Spleen (tissue), 11 donors: ENCODE measurements around the gene BTN2A1. TPM values are rescaled to one million over a fixed set of nuclear protein-coding genes. Genes with fewer than 3 reads are reported as not detected.
"Not testable (repeated sequence)": the region's sequence is repeated elsewhere in the genome, so short reads cannot be mapped to it uniquely, and the experiment has no call there.

ENCODE experiments used
- DNase-seq: peaks from one replicate; pipeline ENCODE4 v3.0.0-alpha.2; 2020
- H3K27ac ChIP-seq, 8 donors: fragments of 200-600 bp; sonication (generic) in 7 of 8; 1 replicate in 4 of 8; 2 replicates in 4 of 8; pipeline versions ENCODE4 v1.5.0 to v1.8.0; 2016 to 2021; ENCODE audit warnings: inconsistent platforms in 4 of 8, mild to moderate bottlenecking in 4 of 8, moderate library complexity in 1 of 8
- H3K27me3 ChIP-seq, 7 donors: fragments of 200-600 bp; sonication (generic) in 6 of 7; replicated peaks in 1 of 7; 1 replicate in 4 of 7; 2 replicates in 3 of 7; pipeline versions ENCODE4 v1.5.0 to v1.8.0; 2016 to 2021; ENCODE audit warnings: inconsistent platforms in 3 of 7, mild to moderate bottlenecking in 1 of 7
- H3K36me3 ChIP-seq, 6 donors: fragments of 200-600 bp; sonication (generic) in 5 of 6; 1 replicate in 4 of 6; 2 replicates in 2 of 6; pipeline versions ENCODE4 v1.5.0 to v1.8.0; 2016 to 2021; ENCODE audit warnings: inconsistent platforms in 2 of 6
- H3K4me1 ChIP-seq, 6 donors: fragments of 200-600 bp; sonication (generic) in 5 of 6; 1 replicate in 3 of 6; 2 replicates in 3 of 6; pipeline versions ENCODE4 v1.5.0 to v1.8.0; 2016 to 2021; ENCODE audit warnings: inconsistent platforms in 3 of 6
- H3K4me3 ChIP-seq, 8 donors: fragments of 200-600 bp; sonication (generic) in 7 of 8; 1 replicate in 4 of 8; 2 replicates in 4 of 8; pipeline versions ENCODE4 v1.5.0 to v1.8.0; 2016 to 2021; ENCODE audit warnings: inconsistent platforms in 4 of 8, mild to moderate bottlenecking in 4 of 8, moderate library complexity in 2 of 8
- H3K9me3 ChIP-seq, 8 donors: fragments of 200-600 bp; sonication (generic) in 7 of 8; 1 replicate in 4 of 8; 2 replicates in 4 of 8; pipeline versions ENCODE4 v1.5.0 to v1.8.0; 2016 to 2021; ENCODE audit warnings: inconsistent platforms in 4 of 8
- CTCF ChIP-seq, 11 experiments: fragments of 200-600 bp in 7 of 11; fragments of 450-650 bp in 4 of 11; sonication (generic) in 4 of 11; IDR thresholded peaks in 8 of 11; conservative IDR thresholded peaks in 3 of 11; 1 replicate in 7 of 11; 2 replicates in 4 of 11; pipeline versions ENCODE4 v1.4.0 to v1.8.0; 2016 to 2021; ENCODE audit warnings: antibody characterized with exemption in 11 of 11, inconsistent platforms in 4 of 11, mild to moderate bottlenecking in 1 of 11
- POLR2A ChIP-seq, 3 donors: fragments of 450-650 bp; IDR thresholded peaks; one replicate each; pipeline ENCODE4 v1.5.1; 2017; ENCODE audit warnings: antibody characterized with exemption in 3 of 3, mild to moderate bottlenecking in 1 of 3
- POLR2AphosphoS5 ChIP-seq, 3 donors: sonication (generic); formaldehyde crosslinking; IDR thresholded peaks; one replicate each; pipeline ENCODE4 v1.5.1; 2017; ENCODE audit warnings: antibody characterized with exemption in 3 of 3
- WGBS, 5 donors: extraction: QIAGEN DNeasy Blood & Tissue Kit in 3 of 5; methylation state at CpG; one replicate each; pipeline versions ENCODE4 v1.1.5 to v1.1.7; 2013 to 2018; 5-methylcytosine and 5-hydroxymethylcytosine counted together
- intact Hi-C: fragments of 100-400 bp; cut with DNase I; formaldehyde crosslinking; loops from one replicate; pipeline ENCODE4 v1.15.0; 2023; ENCODE audit warnings: low total_unique reads
- polyA plus RNA-seq, 3 donors: library from polyadenylated mRNA; stranded (reverse); fragments of 200-250 nt; gene quantifications; one replicate each; pipeline ENCODE4 v1.2.1, GENCODE V29; 2013
- total RNA-seq, 7 donors: library from RNA; depleted of rRNA in 3 of 7; stranded (reverse); fragments of >200 nt in 3 of 7; fragmentation: NEBNext Ultra II Directional in 4 of 7; extraction: Animal tissue kit (Norgen Biotek cat#: 25700) in 4 of 7; gene quantifications; one replicate each; pipeline versions ENCODE4 v1.1.0 to v1.2.1, GENCODE V29; 2016 to 2021
- donor health status: healthy with polysubstance abuse.
- donor health status: DM: no; HTN: no; CAD: no; lungs with moderate emphysema.
- donor health status: DM: no; HTN: no; CAD: no.
- donor health status: Bipolar disorder and iron deficiency.
- donor health status: healthy.
- donor health status: DM: no; HTN: no; CAD: no.
- donor health status: DM: yes; HTN: yes; CAD: no.

BTN2A1 gene
- total and polyA plus RNA-seq, 10 donors: 17.0 to 50.8 (median 34.9) TPM

DNA sequence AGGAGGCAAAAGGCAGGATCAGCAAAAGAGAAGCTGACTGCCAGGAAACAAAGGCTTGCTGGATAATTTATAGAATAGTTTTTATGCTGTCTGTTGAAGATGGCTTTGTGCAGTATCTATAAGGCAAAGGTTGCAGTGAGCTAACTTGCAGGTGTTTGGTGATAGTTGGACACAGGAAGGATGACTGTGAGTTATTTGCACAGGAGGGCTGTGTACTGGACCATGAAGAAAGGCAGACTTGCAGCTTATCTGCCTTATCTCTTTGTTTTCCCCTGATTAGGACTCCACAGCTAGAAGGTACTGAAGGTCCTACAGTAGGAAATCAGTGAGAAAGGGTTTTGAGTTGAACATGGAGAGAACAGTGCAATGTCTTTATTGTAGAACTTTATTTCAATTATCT lies 44.4 kb downstream of the BTN2A1 start:
- TF ChIP-seq POLR2A (IDR thresholded peaks at IDR 0.05) (no peak), CTCF (IDR thresholded peaks at IDR 0.05 in 8 of 11, conservative IDR thresholded peaks at IDR 0.05 in 3 of 11) (no peak), POLR2AphosphoS5 (IDR thresholded peaks at IDR 0.05) (no peak)
- DNase-seq: no peak
- Histone ChIP-seq H3K4me1 (peaks cover 8 to 19% (median 12%) of the 10 kb centered on the region in 6 donors), H3K36me3 (no peaks in the 10 kb centered on the region), H3K27ac (no peak overlapping the region), H3K27me3 (peaks cover 0 to 35% (median 11%) of the 10 kb centered on the region in 7 donors), H3K9me3 (no peaks in the 10 kb centered on the region), H3K4me3 (peak overlapping the region in 6 of 8 donors; percentile 26 to 65 (median 35))
- intact Hi-C loops: no loop called here

DNA sequence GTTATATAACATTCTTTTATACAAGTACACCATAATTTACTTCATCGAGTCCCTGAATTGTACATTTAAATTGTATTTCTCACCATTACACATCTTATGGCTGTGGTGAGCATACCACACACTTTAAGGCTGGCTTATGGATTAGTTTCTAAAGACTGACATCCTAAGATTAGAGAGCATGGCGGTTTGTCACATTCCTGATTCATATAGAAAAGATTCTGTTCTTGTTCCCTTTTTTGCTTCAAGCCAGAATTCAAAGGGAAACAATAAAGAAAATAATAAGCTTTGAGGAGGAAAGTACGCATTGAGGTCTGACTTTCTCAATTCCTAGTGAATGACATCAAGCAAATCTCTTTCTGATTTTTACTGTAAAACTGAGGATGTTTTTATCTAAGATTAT lies 44.9 kb downstream of the BTN2A1 start:
- TF ChIP-seq CTCF (IDR thresholded peaks at IDR 0.05 in 8 of 11, conservative IDR thresholded peaks at IDR 0.05 in 3 of 11): no peak
- TF ChIP-seq POLR2AphosphoS5 (IDR thresholded peaks at IDR 0.05): no peak
- TF ChIP-seq POLR2A (IDR thresholded peaks at IDR 0.05): no peak
- peaks cover 0 to 35% (median 11%) of the 10 kb centered on the region in 7 donors for H3K27me3 ChIP-seq
- intact Hi-C loops: no loop called here
- no peaks in the 10 kb centered on the region for H3K36me3 ChIP-seq
- H3K4me1 ChIP-seq: peaks cover 8 to 19% (median 12%) of the 10 kb centered on the region in 6 donors
- H3K9me3 ChIP-seq: no peaks in the 10 kb centered on the region
- no peak overlapping the region for H3K4me3 ChIP-seq
- H3K27ac ChIP-seq: no peak overlapping the region
- DNase-seq: no peak
- WGBS, 5 donors: 78 to 84% (median 81%) methylated on average over 3 of the region's 3 CpGs

GRCh38 chr6:26507658-26508057 lies 49.9 kb downstream of the BTN2A1 start:
- Histone ChIP-seq H3K27ac (no peak overlapping the region), H3K9me3 (no peaks in the 10 kb centered on the region), H3K4me3 (no peak overlapping the region), H3K27me3 (peaks cover 0 to 12% (median 3%) of the 10 kb centered on the region in 7 donors), H3K4me1 (peaks cover 0 to 2% (median 0%) of the 10 kb centered on the region in 6 donors), H3K36me3 (no peaks in the 10 kb centered on the region)
- WGBS, 5 donors: 58 to 76% (median 60%) methylated on average over 3 of the region's 3 CpGs
- intact Hi-C loops: no loop called here
- TF ChIP-seq POLR2AphosphoS5 (IDR thresholded peaks at IDR 0.05): no peak
- no peak for TF ChIP-seq CTCF (IDR thresholded peaks at IDR 0.05 in 8 of 11, conservative IDR thresholded peaks at IDR 0.05 in 3 of 11)
- no peak for TF ChIP-seq POLR2A (IDR thresholded peaks at IDR 0.05)
- DNase-seq: no peak

- intact Hi-C loops, H3K36me3 ChIP-seq, H3K27me3 ChIP-seq, H3K9me3 ChIP-seq, H3K27ac ChIP-seq, H3K4me3 ChIP-seq, H3K4me1 ChIP-seq, DNase-seq: not testable (repeated sequence)
- WGBS, 5 donors: 81 to 96% (median 86%) methylated on average over 8 of the region's 8 CpGs
These were observed 53.3 kb downstream of the BTN2A1 start for GRCh38 chr6:26511033-26511432.

DNA sequence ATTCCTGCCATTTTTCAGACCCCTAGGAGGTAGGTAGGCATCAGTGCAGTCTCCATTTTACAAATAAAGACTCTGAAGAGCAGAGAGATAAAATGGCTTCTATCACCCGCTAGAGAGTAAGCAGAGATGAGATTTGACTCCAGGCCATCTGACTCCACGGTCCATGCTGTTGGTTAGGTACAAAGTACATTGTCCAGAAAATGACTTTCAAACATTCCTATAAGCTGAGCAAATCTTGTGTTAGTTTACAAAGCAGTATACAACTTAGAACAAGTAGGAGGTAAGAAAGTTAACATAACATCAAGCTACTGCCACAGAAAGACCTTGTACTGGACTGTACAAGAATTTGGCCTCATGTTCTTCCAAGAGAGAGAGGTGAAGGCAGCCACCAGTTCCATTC lies 57.2 kb downstream of the BTN2A1 start:
- H3K27ac ChIP-seq: no peak overlapping the region
- DNase-seq: no peak
- no peaks in the 10 kb centered on the region for H3K27me3 ChIP-seq
- no peak overlapping the region for H3K4me3 ChIP-seq
- no peaks in the 10 kb centered on the region for H3K9me3 ChIP-seq
- 86 to 98% (median 94%) methylated on average over 2 of the region's 2 CpGs for WGBS, 5 donors
- H3K4me1 ChIP-seq: peaks cover 0 to 3% (median under 1%) of the 10 kb centered on the region in 6 donors
- intact Hi-C loops: no loop called here
- TF ChIP-seq POLR2A (IDR thresholded peaks at IDR 0.05) (no peak), POLR2AphosphoS5 (IDR thresholded peaks at IDR 0.05) (no peak), CTCF (IDR thresholded peaks at IDR 0.05 in 8 of 11, conservative IDR thresholded peaks at IDR 0.05 in 3 of 11) (no peak)
- H3K36me3 ChIP-seq: no peaks in the 10 kb centered on the region
